ENCODE results near the gene R3HDM4. TPM values are rescaled to one million over a fixed set of nuclear protein-coding genes. Genes with fewer than 3 reads are reported as not detected.

The R3HDM4 gene
- total RNA-seq, 2 donors from 2014 or later: 78.5 to 79.3 TPM

- no peak for ATAC-seq (replicated peaks)
- Mint-ChIP-seq H3K27me3 (no peaks in the 10 kb centered on the region), H3K36me3 (ENCODE audit: low read depth) (peaks cover 13% of the 10 kb centered on the region), H3K27ac (no peak overlapping the region), H3K4me1 (peaks cover 4% of the 10 kb centered on the region), H3K4me3 (no peak overlapping the region), H3K9me3 (no peaks in the 10 kb centered on the region)
These were observed 36.2 kb downstream of the R3HDM4 start for GRCh38 chr19:876780-877314.

- no peak for ATAC-seq (replicated peaks)
- H3K9me3 Mint-ChIP-seq: no peaks in the 10 kb centered on the region
- no peak overlapping the region for H3K4me3 Mint-ChIP-seq
- no peaks in the 10 kb centered on the region for H3K27me3 Mint-ChIP-seq
- H3K27ac Mint-ChIP-seq: no peak overlapping the region
- peaks cover 4% of the 10 kb centered on the region for H3K4me1 Mint-ChIP-seq
- H3K36me3 Mint-ChIP-seq (ENCODE audit: low read depth): peaks cover 6% of the 10 kb centered on the region
These were observed 36.9 kb downstream of the R3HDM4 start for GRCh38 chr19:876089-876488.

GRCh38 chr19:875265-875879, 37.6 kb downstream of the R3HDM4 start:
- H3K4me1 Mint-ChIP-seq: peaks cover 4% of the 10 kb centered on the region
- no peak overlapping the region for H3K27ac Mint-ChIP-seq
- no peaks in the 10 kb centered on the region for H3K9me3 Mint-ChIP-seq
- peaks cover 12% of the 10 kb centered on the region for H3K36me3 Mint-ChIP-seq (ENCODE audit: low read depth)
- no peaks in the 10 kb centered on the region for H3K27me3 Mint-ChIP-seq
- ATAC-seq (replicated peaks): no peak
- H3K4me3 Mint-ChIP-seq: no peak overlapping the region

DNA sequence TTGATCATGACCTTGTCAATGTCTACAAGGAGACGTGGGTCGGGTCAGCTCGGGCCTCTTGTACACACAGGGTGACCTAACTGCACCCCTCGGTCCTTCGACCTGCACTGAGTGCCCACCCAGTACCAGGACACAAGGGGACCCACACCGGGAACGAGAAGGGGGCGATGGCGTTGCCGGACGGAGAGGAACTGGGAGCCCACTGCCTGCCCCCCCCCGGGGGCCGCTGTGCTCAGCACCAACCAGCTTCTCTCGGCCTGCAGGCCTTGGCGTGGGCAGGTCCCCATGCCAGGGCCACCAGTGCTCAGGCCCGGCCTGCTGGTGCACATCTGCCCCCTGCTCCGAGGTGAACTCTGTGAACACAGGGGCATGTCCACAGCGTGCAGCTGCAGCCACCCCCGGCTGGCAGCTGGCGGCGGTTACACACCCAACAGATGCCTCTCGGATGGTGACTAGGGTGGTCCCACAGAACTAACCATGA, 39.4 kb downstream of the R3HDM4 start:
- Mint-ChIP-seq H3K27me3 (no peaks in the 10 kb centered on the region), H3K4me1 (no peaks in the 10 kb centered on the region), H3K4me3 (peak overlapping the region; percentile 64), H3K9me3 (no peaks in the 10 kb centered on the region), H3K36me3 (ENCODE audit: low read depth) (peaks cover 25% of the 10 kb centered on the region), H3K27ac (no peak overlapping the region)
- no peak for ATAC-seq (replicated peaks)

- H3K4me3 Mint-ChIP-seq: peak overlapping the region; percentile 64
- ATAC-seq (replicated peaks): peak; percentile 78
- H3K27me3 Mint-ChIP-seq: no peaks in the 10 kb centered on the region
- H3K4me1 Mint-ChIP-seq: no peaks in the 10 kb centered on the region
- H3K9me3 Mint-ChIP-seq: no peaks in the 10 kb centered on the region
- H3K27ac Mint-ChIP-seq: peak overlapping the region; percentile 66
- H3K36me3 Mint-ChIP-seq (ENCODE audit: low read depth): peaks cover 27% of the 10 kb centered on the region
These were observed 39.9 kb downstream of the R3HDM4 start for GRCh38 chr19:873084-873483.

GRCh38 chr19:872266-872951, 40.6 kb downstream of the R3HDM4 start:
- Mint-ChIP-seq H3K27ac (peak overlapping the region; percentile 66), H3K36me3 (ENCODE audit: low read depth) (peaks cover 32% of the 10 kb centered on the region), H3K4me1 (peaks cover 3% of the 10 kb centered on the region), H3K9me3 (no peaks in the 10 kb centered on the region), H3K27me3 (no peaks in the 10 kb centered on the region), H3K4me3 (peak overlapping the region; percentile 64)
- ATAC-seq (replicated peaks): peak; percentile 90

DNA sequence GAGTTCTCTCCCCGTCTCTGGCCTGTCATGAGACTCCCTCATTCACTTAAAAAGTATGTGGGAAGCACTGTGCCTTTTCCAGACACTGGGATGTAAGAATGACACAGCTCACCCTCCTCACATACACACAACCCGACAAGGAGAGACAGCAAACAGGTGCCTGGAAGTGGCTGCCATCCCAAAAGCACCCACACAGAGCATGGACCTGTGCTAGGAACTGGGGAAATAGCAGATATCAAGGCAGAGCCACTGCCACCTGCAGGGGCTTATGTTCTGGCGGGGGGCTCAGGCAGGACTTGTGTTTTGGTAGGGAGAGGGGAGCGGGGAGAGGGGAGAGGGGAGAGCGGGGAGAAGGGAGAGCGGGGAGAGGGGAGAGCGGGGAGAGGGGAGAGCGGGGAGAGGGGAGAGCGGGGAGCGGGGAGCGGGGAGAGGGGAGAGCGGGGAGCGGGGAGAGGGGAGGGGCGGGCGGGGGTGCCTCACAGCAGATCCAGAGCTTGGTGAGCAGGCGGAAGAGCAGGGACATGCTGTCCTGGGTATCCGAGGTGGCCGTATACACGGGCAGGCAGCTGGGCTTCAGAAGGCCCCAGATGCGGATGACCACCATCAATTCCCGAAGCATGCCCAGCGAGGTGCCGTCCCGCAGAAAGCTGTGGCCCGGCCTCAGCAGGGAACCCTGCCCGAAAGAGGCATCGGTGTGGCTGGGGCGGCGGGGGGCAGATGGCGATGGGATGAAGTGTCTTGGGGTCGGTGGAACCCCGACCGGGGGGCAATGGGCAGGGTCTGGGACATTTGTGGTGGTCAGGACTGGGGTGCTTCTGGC, 41.4 kb downstream of the R3HDM4 start:
- Mint-ChIP-seq H3K36me3 (ENCODE audit: low read depth) (peaks cover 35% of the 10 kb centered on the region), H3K4me1 (peaks cover 4% of the 10 kb centered on the region)

GRCh38 chr19:870963-871401, 42.0 kb downstream of the R3HDM4 start:
- no peak for ATAC-seq (replicated peaks)
- Mint-ChIP-seq H3K9me3 (no peaks in the 10 kb centered on the region), H3K27me3 (no peaks in the 10 kb centered on the region), H3K4me3 (no peak overlapping the region), H3K36me3 (ENCODE audit: low read depth) (peaks cover 35% of the 10 kb centered on the region), H3K27ac (no peak overlapping the region), H3K4me1 (peaks cover 4% of the 10 kb centered on the region)

More for the DNA sequence above, 41.4 kb downstream of the R3HDM4 start:
- Mint-ChIP-seq H3K27me3 (no peaks in the 10 kb centered on the region), H3K27ac (peak overlapping the region; percentile 66), H3K9me3 (no peaks in the 10 kb centered on the region), H3K4me3 (peak overlapping the region; percentile 64)
- no peak for ATAC-seq (replicated peaks)

GRCh38 chr19:870314-870713, 42.7 kb downstream of the R3HDM4 start:
- peaks cover 29% of the 10 kb centered on the region for H3K36me3 Mint-ChIP-seq (ENCODE audit: low read depth)
- ATAC-seq (replicated peaks): no peak
- peaks cover 4% of the 10 kb centered on the region for H3K4me1 Mint-ChIP-seq

GRCh38 chr19:869245-870177, 43.5 kb downstream of the R3HDM4 start:
- Mint-ChIP-seq H3K27ac (no peak overlapping the region), H3K27me3 (no peaks in the 10 kb centered on the region), H3K9me3 (no peaks in the 10 kb centered on the region), H3K4me1 (peaks cover 4% of the 10 kb centered on the region), H3K4me3 (no peak overlapping the region), H3K36me3 (ENCODE audit: low read depth) (peaks cover 29% of the 10 kb centered on the region)
- no peak for ATAC-seq (replicated peaks)

More at GRCh38 chr19:870314-870713, 42.7 kb downstream of the R3HDM4 start:
- no peaks in the 10 kb centered on the region for H3K9me3 Mint-ChIP-seq
- H3K27ac Mint-ChIP-seq: no peak overlapping the region
- H3K27me3 Mint-ChIP-seq: no peaks in the 10 kb centered on the region
- H3K4me3 Mint-ChIP-seq: no peak overlapping the region

GRCh38 chr19:868458-869244, 44.4 kb downstream of the R3HDM4 start:
- no peak overlapping the region for H3K27ac Mint-ChIP-seq
- ATAC-seq (replicated peaks): no peak
- peaks cover 4% of the 10 kb centered on the region for H3K4me1 Mint-ChIP-seq

DNA sequence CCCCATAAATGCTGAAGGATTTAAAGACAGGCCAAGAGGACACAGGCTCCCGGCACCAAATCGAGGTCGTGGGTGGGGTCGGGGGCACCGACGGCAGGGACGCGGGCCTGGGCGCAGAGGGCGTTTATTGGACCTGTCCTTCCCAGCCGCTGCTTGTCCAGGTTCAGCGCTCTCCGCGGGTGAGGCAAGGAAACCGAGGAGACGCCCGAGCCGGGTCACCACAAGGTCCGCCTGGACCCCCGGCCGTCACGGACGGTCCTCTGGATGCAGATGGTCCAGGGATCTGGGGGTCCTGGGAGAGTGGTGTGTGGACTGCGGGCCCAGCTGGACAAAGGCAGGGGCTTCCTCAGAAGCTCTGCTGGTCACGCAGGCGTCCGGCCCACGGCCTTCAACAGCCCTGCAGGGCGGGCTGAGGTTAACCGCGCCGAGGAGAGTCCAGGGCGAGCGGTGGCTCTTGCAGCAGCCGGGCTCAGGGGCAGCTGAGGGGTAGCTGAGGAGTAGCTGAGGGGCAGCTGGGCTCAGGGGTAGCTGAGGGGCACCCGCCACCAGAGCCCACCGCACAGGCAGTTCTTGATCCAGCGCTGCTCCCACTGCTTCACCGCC, 45.1 kb downstream of the R3HDM4 start:
- Mint-ChIP-seq H3K27ac (no peak overlapping the region), H3K36me3 (ENCODE audit: low read depth) (peaks cover 29% of the 10 kb centered on the region), H3K27me3 (no peaks in the 10 kb centered on the region), H3K4me1 (peaks cover 4% of the 10 kb centered on the region), H3K9me3 (no peaks in the 10 kb centered on the region), H3K4me3 (no peak overlapping the region)
- no peak for ATAC-seq (replicated peaks)

More at GRCh38 chr19:868458-869244, 44.4 kb downstream of the R3HDM4 start:
- Mint-ChIP-seq H3K27me3 (no peaks in the 10 kb centered on the region), H3K9me3 (no peaks in the 10 kb centered on the region), H3K4me3 (no peak overlapping the region), H3K36me3 (ENCODE audit: low read depth) (peaks cover 29% of the 10 kb centered on the region)
